NCI-H524 treated with DMSO at 0.1 percent for 48 hours (cell line): Measurements from ENCODE around the gene C1QTNF9.
"Not testable (repeated sequence)": the region's sequence is repeated elsewhere in the genome, so short reads cannot be mapped to it uniquely, and the experiment has no call there.

ENCODE experiments used
- DNase-seq: peaks from one replicate; lab custom pipeline; 2025; lab: John Stamatoyannopoulos, UW

The C1QTNF9 gene

GRCh38 chr13:24281188-24282008 lies 28.0 kb upstream of the C1QTNF9 start:
- no peak for DNase-seq

GRCh38 chr13:24282256-24282655 lies 27.1 kb upstream of the C1QTNF9 start:
- DNase-seq: no peak

GRCh38 chr13:24284889-24285565 lies 24.4 kb upstream of the C1QTNF9 start:
- no peak for DNase-seq

GRCh38 chr13:24286624-24287023 lies 22.8 kb upstream of the C1QTNF9 start:
- no peak for DNase-seq

GRCh38 chr13:24287748-24288287 lies 21.6 kb upstream of the C1QTNF9 start:
- DNase-seq: no peak

- no peak for DNase-seq
These were observed 20.5 kb upstream of the C1QTNF9 start for GRCh38 chr13:24288870-24289269.

GRCh38 chr13:24290280-24290932 lies 19.0 kb upstream of the C1QTNF9 start:
- DNase-seq: no peak

- no peak for DNase-seq
These were observed 16.9 kb upstream of the C1QTNF9 start for GRCh38 chr13:24292481-24292880.

- DNase-seq: no peak
These were observed 15.6 kb upstream of the C1QTNF9 start for GRCh38 chr13:24293746-24294145.

GRCh38 chr13:24299488-24300114 lies 9.8 kb upstream of the C1QTNF9 start:
- DNase-seq: no peak

GRCh38 chr13:24301434-24301833 lies 7.9 kb upstream of the C1QTNF9 start:
- DNase-seq: no peak

GRCh38 chr13:24301911-24302310 lies 7.5 kb upstream of the C1QTNF9 start:
- no peak for DNase-seq

GRCh38 chr13:24304620-24305019 lies 4.8 kb upstream of the C1QTNF9 start:
- DNase-seq: no peak

- no peak for DNase-seq
These were observed 2.7 kb upstream of the C1QTNF9 start for GRCh38 chr13:24306632-24307031.

- no peak for DNase-seq
These were observed 1.9 kb upstream of the C1QTNF9 start for GRCh38 chr13:24307211-24308067.

- no peak for DNase-seq
These were observed 1.3 kb upstream of the C1QTNF9 start for GRCh38 chr13:24308068-24308445.

GRCh38 chr13:24308488-24309020 lies 826 bp upstream of the C1QTNF9 start:
- DNase-seq: no peak

GRCh38 chr13:24313439-24313838 lies 4.1 kb downstream of the C1QTNF9 start:
- no peak for DNase-seq

GRCh38 chr13:24317835-24318234 lies 8.5 kb downstream of the C1QTNF9 start:
- DNase-seq: not testable (repeated sequence)

- DNase-seq: not testable (repeated sequence)
These were observed 9.5 kb downstream of the C1QTNF9 start for GRCh38 chr13:24318878-24319277.

- not testable (repeated sequence) for DNase-seq
These were observed 10.3 kb downstream of the C1QTNF9 start for GRCh38 chr13:24319641-24320040.
